GM23338 (cell line): ENCODE data around the gene C1QBP. TPM values are rescaled to one million over a fixed set of nuclear protein-coding genes. Genes with fewer than 3 reads are reported as not detected.

Experiments used
- ATAC-seq: fragments of 200-7000 bp; cut with Tn5 transposase; 3 replicates; pipeline ENCODE4 v1.9.1; 2020
- DNase-seq: peaks from one replicate; pipeline ENCODE4 v3.0.0-alpha.2; 2015; ENCODE audit warnings: low spot score
- H2AFZ ChIP-seq: fragments of 200-600 bp; sonication (generic); 2 replicates; pipeline ENCODE4 v1.8.0; 2016; ENCODE audit warnings: antibody characterized with exemption, mild to moderate bottlenecking, moderate library complexity
- H3F3A ChIP-seq: fragments of 200-600 bp; sonication (generic); replicated peaks from 2 replicates; pipeline ENCODE4 v1.8.0; 2017; ENCODE audit warnings: antibody characterized with exemption, mixed run types, low read depth
- H3K27ac ChIP-seq: fragments of 200-600 bp; sonication (generic); 2 replicates; pipeline ENCODE4 v1.6.1; 2016; ENCODE audit warnings: low read depth
- H3K27me3 ChIP-seq: fragments of 200-600 bp; sonication (generic); 2 replicates; pipeline ENCODE4 v1.8.0; 2016; ENCODE audit warnings: mild to moderate bottlenecking, mixed run types, moderate library complexity; ENCODE audit not compliant: insufficient read depth
- H3K36me3 ChIP-seq: fragments of 200-600 bp; sonication (generic); 2 replicates; pipeline ENCODE4 v1.8.0; 2016; ENCODE audit warnings: mild to moderate bottlenecking; ENCODE audit not compliant: insufficient read depth
- H3K4me1 ChIP-seq: fragments of 200-600 bp; sonication (generic); 2 replicates; pipeline ENCODE4 v1.8.0; 2016; ENCODE audit warnings: mild to moderate bottlenecking, moderate library complexity; ENCODE audit not compliant: insufficient read depth
- H3K4me2 ChIP-seq: fragments of 200-600 bp; sonication (generic); 2 replicates; pipeline ENCODE4 v1.7.1; 2017; ENCODE audit warnings: mixed run types
- H3K4me3 ChIP-seq: fragments of 200-600 bp; sonication (generic); 2 replicates; pipeline ENCODE4 v1.6.1; 2016; ENCODE audit warnings: mixed run types
- H3K79me2 ChIP-seq: fragments of 200-600 bp; sonication (generic); replicated peaks from 2 replicates; pipeline ENCODE4 v1.8.0; 2017; ENCODE audit warnings: mild to moderate bottlenecking; ENCODE audit not compliant: insufficient read depth
- H3K9me2 ChIP-seq: fragments of 200-600 bp; sonication (generic); 2 replicates; pipeline ENCODE4 v1.8.0; 2017; ENCODE audit not compliant: insufficient read depth
- H4K20me1 ChIP-seq: fragments of 200-600 bp; sonication (generic); replicated peaks from 2 replicates; pipeline ENCODE4 v1.8.0; 2017; ENCODE audit warnings: mild to moderate bottlenecking; ENCODE audit not compliant: insufficient read depth
- H3K27ac Mint-ChIP-seq: 2 replicates; pipeline ENCODE4 v1.8.0; 2020; ENCODE audit warnings: inconsistent platforms, mild to moderate bottlenecking, moderate library complexity, mixed read lengths
- H3K27me3 Mint-ChIP-seq: 3 replicates; pipeline ENCODE4 v1.8.0; 2022; ENCODE audit warnings: low read depth, mild to moderate bottlenecking, moderate library complexity, mixed read lengths, inconsistent platforms; ENCODE audit not compliant: insufficient read depth, poor library complexity
- H3K36me3 Mint-ChIP-seq: 3 replicates; pipeline ENCODE4 v1.8.0; 2021; ENCODE audit warnings: low read depth, mild to moderate bottlenecking, inconsistent platforms, moderate library complexity, mixed read lengths
- H3K4me1 Mint-ChIP-seq: 3 replicates; pipeline ENCODE4 v1.8.0; 2020; ENCODE audit warnings: mild to moderate bottlenecking, inconsistent platforms, mixed read lengths
- H3K4me3 Mint-ChIP-seq: 3 replicates; pipeline ENCODE4 v1.8.0; 2021; ENCODE audit warnings: moderate library complexity, mild to moderate bottlenecking, inconsistent platforms, mixed read lengths
- H3K9me3 Mint-ChIP-seq: 3 replicates; pipeline ENCODE4 v1.8.0; 2020; ENCODE audit warnings: moderate library complexity, mild to moderate bottlenecking, inconsistent platforms, mixed read lengths
- CREB1 ChIP-seq: fragments of 250-450 bp; sonication (Bioruptor Pico); IDR thresholded peaks from 2 replicates; pipeline ENCODE4 v1.5.0; 2020; ENCODE audit warnings: low read depth, mild to moderate bottlenecking, moderate library complexity
- CTCF ChIP-seq, 2 experiments: fragments of 200-600 bp in 1 of 2; sonication (generic) in 1 of 2; conservative IDR thresholded peaks; 2 replicates each; pipeline versions ENCODE4 v1.5.1 to v1.6.1; 2016 to 2017; ENCODE audit warnings: antibody characterized with exemption in 2 of 2, low read depth in 2 of 2, mild to moderate bottlenecking in 2 of 2, moderate library complexity in 1 of 2
- ETS1 ChIP-seq: IDR thresholded peaks from 2 replicates; pipeline ENCODE4 v1.6.1; 2016; ENCODE audit warnings: antibody characterized with exemption
- EZH2 ChIP-seq: fragments of 200-600 bp; sonication (generic); IDR thresholded peaks from one replicate; pipeline ENCODE4 v1.8.0; 2017; ENCODE audit warnings: antibody characterized with exemption, mild to moderate bottlenecking, low read depth; ENCODE audit not compliant: unreplicated experiment
- EZH2phosphoT487 ChIP-seq: fragments of 200-600 bp; sonication (generic); IDR thresholded peaks from one replicate; pipeline ENCODE4 v1.8.1; 2018; ENCODE audit warnings: antibody characterized with exemption; ENCODE audit not compliant: unreplicated experiment
- JUNB ChIP-seq: IDR thresholded peaks from one replicate; pipeline ENCODE4 v1.6.1; 2016; ENCODE audit warnings: antibody characterized with exemption; ENCODE audit not compliant: unreplicated experiment
- POLR2AphosphoS5 ChIP-seq: IDR thresholded peaks from 2 replicates; pipeline ENCODE4 v1.6.1; 2016; ENCODE audit warnings: antibody characterized with exemption, low read depth
- REST ChIP-seq: IDR thresholded peaks from one replicate; pipeline ENCODE4 v1.6.1; 2018; ENCODE audit warnings: antibody characterized with exemption; ENCODE audit not compliant: unreplicated experiment
- ZNF462 ChIP-seq: fragments of 250-450 bp; sonication (Bioruptor Pico); IDR thresholded peaks from 2 replicates; pipeline ENCODE4 v1.5.0; 2020; ENCODE audit warnings: mild to moderate bottlenecking, moderate library complexity
- polyA plus RNA-seq: library from polyadenylated mRNA; unstranded; fragments of >200 nt; fragmentation: Nextera tagmentation; extraction: Ambion mirVana; gene quantifications from 2 replicates; pipeline ENCODE4 v1.2.1, GENCODE V29; 2016
- total RNA-seq: library from RNA; depleted of rRNA; stranded (reverse); fragments of >200 nt; shearing (Covaris generic); gene quantifications from 2 replicates; pipeline ENCODE4 v1.2.3, GENCODE V29; 2014

The C1QBP gene
- total and polyA plus RNA-seq, 2 experiments from 2014 or later = 478 to 704 TPM

- no peak for TF ChIP-seq ETS1
Observed at GRCh38 chr17:5396612-5397011, 42.3 kb downstream of the C1QBP start (continued).

- Histone ChIP-seq H3K9me2 (no peaks in the 10 kb centered on the region), H3K4me3 (no peak overlapping the region), H3K4me1 (no peaks in the 10 kb centered on the region), H3F3A (peaks cover 6% of the 10 kb centered on the region; the same call in 1 of the 2 replicates), H3K36me3 (peaks cover 67% of the 10 kb centered on the region), H2AFZ (no peak overlapping the region), H4K20me1 (peaks cover 18% of the 10 kb centered on the region), H3K79me2 (no peaks in the 10 kb centered on the region), H3K4me2 (no peak overlapping the region), H3K27me3 (no peaks in the 10 kb centered on the region), H3K27ac (no peak overlapping the region)
- H3K4me1 Mint-ChIP-seq = no peaks in the 10 kb centered on the region
- H3K36me3 Mint-ChIP-seq = peaks cover 80% of the 10 kb centered on the region
- peaks cover 2% of the 10 kb centered on the region for H3K27me3 Mint-ChIP-seq
- H3K27ac Mint-ChIP-seq = no peak overlapping the region
- DNase-seq (no peak), ATAC-seq (no peak)
- H3K9me3 Mint-ChIP-seq = no peaks in the 10 kb centered on the region
- no peak for TF ChIP-seq JUNB
- TF ChIP-seq ZNF462 (CRISPR knock-in tag) = no peak
- no peak for TF ChIP-seq POLR2AphosphoS5
- TF ChIP-seq CTCF (conservative IDR thresholded peaks at IDR 0.05; ENCODE audit: low read depth in 2 of 2) = no peak
- no peak for TF ChIP-seq EZH2
- no peak for TF ChIP-seq EZH2phosphoT487
- TF ChIP-seq CREB1 (CRISPR knock-in tag) = no peak
- no peak for TF ChIP-seq REST
- no peak overlapping the region for H3K4me3 Mint-ChIP-seq
Observed at GRCh38 chr17:5391678-5392077, 47.3 kb downstream of the C1QBP start.
